ENCODE data around the gene HVCN1.

- TF ChIP-seq, protein P1, sequence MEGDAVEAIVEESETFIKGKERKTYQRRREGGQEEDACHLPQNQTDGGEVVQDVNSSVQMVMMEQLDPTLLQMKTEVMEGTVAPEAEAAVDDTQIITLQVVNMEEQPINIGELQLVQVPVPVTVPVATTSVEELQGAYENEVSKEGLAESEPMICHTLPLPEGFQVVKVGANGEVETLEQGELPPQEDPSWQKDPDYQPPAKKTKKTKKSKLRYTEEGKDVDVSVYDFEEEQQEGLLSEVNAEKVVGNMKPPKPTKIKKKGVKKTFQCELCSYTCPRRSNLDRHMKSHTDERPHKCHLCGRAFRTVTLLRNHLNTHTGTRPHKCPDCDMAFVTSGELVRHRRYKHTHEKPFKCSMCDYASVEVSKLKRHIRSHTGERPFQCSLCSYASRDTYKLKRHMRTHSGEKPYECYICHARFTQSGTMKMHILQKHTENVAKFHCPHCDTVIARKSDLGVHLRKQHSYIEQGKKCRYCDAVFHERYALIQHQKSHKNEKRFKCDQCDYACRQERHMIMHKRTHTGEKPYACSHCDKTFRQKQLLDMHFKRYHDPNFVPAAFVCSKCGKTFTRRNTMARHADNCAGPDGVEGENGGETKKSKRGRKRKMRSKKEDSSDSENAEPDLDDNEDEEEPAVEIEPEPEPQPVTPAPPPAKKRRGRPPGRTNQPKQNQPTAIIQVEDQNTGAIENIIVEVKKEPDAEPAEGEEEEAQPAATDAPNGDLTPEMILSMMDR (conservative IDR thresholded peaks at IDR 0.05; ENCODE audit: low read length) = no peak
- no peak for TF ChIP-seq EZH2phosphoT487 (IDR thresholded peaks at IDR 0.05; ENCODE audit: borderline replicate concordance)
These were observed 29.4 kb upstream of the HVCN1 start for GRCh38 chr12:110718222-110718908.
